ENCODE results near the gene FAM50B.

FAM50B gene

DNA sequence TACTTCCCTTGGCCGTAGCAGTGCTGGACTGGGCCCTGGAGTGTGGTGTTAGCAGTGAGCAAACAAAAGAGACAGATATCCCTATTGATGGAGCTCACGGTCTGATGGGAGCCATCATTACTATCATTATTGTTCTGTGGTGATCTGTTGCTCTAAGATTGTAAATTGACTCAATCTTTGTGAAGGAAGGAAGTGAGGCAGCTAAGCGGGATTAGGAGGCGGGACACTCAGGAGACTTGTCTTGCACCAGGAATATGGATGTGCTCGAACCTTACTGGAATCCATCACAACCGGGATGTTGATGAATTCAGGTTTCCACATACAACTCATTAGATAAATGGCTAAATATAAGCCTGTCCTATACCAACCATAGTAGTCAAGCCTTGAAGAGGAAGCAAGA is 25.5 kb upstream of the FAM50B start:
- Histone ChIP-seq H3K4me3 (ENCODE audit: low read depth, low read length) (no peak overlapping the region), H3K27ac (no peak overlapping the region)
- DNase-seq: no peak

DNA sequence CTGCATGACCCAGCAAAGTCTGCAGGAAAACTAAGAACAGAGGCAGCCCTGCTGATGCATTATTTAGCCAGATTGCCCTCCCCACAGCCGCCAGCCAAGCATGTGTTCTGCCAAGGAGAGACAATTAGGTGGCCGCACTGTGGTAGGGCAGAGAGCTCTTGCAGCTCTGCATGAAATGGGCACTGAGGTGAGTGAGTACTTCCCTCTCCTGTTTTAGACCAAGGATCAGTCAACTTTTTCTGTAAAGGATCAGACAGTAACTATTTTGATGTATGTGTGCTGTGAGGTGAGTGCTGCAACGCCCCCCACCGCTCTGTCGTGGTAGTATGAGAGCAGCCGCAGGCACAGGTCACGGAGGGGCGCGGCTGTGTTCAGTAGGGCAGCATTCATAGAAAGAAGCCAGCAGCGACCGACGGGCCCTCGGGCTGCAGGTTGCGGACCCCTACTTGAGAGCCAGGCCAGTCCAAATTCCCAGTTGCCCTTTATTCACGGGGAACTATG is 23.8 kb upstream of the FAM50B start:
- H3K36me3 ChIP-seq: no peaks in the 10 kb centered on the region
- H3K27me3 ChIP-seq (ENCODE audit: insufficient read depth, low read depth, severe bottlenecking): peaks cover 4% of the 10 kb centered on the region
- H3K9me3 ChIP-seq (ENCODE audit: severe bottlenecking): no peaks in the 10 kb centered on the region
- TF ChIP-seq, protein P1, sequence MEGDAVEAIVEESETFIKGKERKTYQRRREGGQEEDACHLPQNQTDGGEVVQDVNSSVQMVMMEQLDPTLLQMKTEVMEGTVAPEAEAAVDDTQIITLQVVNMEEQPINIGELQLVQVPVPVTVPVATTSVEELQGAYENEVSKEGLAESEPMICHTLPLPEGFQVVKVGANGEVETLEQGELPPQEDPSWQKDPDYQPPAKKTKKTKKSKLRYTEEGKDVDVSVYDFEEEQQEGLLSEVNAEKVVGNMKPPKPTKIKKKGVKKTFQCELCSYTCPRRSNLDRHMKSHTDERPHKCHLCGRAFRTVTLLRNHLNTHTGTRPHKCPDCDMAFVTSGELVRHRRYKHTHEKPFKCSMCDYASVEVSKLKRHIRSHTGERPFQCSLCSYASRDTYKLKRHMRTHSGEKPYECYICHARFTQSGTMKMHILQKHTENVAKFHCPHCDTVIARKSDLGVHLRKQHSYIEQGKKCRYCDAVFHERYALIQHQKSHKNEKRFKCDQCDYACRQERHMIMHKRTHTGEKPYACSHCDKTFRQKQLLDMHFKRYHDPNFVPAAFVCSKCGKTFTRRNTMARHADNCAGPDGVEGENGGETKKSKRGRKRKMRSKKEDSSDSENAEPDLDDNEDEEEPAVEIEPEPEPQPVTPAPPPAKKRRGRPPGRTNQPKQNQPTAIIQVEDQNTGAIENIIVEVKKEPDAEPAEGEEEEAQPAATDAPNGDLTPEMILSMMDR (IDR thresholded peaks at IDR 0.05; ENCODE audit: low read depth, low read length): no peak
- no peak overlapping the region for H3K4me3 ChIP-seq (ENCODE audit: low read depth, low read length)
- no peak overlapping the region for H3K27ac ChIP-seq
- DNase-seq: no peak

More for the DNA sequence above, 25.5 kb upstream of the FAM50B start:
- H3K36me3 ChIP-seq: no peaks in the 10 kb centered on the region
- no peaks in the 10 kb centered on the region for H3K9me3 ChIP-seq (ENCODE audit: severe bottlenecking)
- peaks cover 4% of the 10 kb centered on the region for H3K27me3 ChIP-seq (ENCODE audit: insufficient read depth, low read depth, severe bottlenecking)
- TF ChIP-seq, protein P1 (IDR thresholded peaks at IDR 0.05; ENCODE audit: low read depth, low read length): no peak

DNA sequence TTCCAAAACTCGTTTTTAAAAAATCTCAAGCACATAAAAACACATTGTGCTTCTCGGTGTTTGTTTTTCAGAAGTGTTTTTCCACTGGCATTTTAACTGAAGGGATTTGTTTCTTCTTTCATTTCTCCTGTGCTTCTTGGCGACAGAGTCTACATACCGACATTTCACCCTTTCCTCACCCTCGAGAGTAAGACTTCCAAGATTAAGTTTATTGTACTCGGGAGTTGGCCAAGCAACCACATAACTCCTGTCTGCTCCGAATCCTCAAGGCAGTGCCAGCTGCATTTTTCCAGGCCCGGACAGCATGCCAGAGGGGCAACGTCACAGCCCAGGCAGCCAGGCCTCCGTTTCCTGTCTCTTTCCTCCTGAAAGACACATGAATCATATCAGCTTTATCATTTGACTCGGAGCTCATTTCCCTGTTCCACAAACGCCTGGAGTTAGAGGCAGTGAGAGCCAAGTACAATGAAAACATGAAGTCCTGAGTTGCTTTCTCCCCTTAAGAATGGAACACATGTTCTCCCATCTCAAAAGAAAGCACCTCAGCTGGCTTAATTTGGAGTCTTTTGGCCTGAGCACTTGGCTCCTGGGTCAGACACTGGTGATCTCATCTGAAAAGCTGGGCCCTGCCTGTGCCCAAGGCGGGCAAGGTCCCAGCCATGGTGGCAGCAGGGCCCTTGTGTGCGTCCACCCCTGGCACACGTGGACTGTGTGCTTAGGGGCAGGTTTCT is 23.2 kb upstream of the FAM50B start:
- Histone ChIP-seq H3K27ac (no peak overlapping the region), H3K36me3 (no peaks in the 10 kb centered on the region), H3K27me3 (ENCODE audit: insufficient read depth, low read depth, severe bottlenecking) (peaks cover 4% of the 10 kb centered on the region), H3K9me3 (ENCODE audit: severe bottlenecking) (no peaks in the 10 kb centered on the region), H3K4me3 (ENCODE audit: low read depth, low read length) (no peak overlapping the region)
- DNase-seq: no peak
- TF ChIP-seq, protein P1 (IDR thresholded peaks at IDR 0.05; ENCODE audit: low read depth, low read length): no peak

DNA sequence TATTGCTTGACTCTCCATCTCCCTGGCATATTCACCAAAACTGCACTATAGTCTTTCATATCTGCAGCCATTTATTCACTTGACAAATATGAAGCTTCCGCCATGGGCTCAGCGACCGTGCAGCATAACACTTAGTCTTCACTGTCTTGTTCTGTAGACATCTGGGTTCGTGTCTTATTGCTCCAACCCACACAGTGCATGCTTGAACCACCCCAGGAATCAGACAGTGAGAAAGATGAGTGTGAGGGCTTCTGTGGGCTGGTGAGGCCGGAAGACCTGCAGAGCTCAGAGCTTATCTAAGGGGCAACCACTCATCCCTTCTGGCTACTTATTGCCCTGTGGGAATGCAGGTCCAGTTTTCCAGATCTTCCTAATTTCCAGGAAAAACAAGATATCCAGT is 19.9 kb upstream of the FAM50B start:
- no peak overlapping the region for H3K4me3 ChIP-seq (ENCODE audit: low read depth, low read length)
- no peaks in the 10 kb centered on the region for H3K9me3 ChIP-seq (ENCODE audit: severe bottlenecking)
- DNase-seq: no peak
- TF ChIP-seq, protein P1 (IDR thresholded peaks at IDR 0.05; ENCODE audit: low read depth, low read length): no peak
- H3K27ac ChIP-seq: no peak overlapping the region
- H3K27me3 ChIP-seq (ENCODE audit: insufficient read depth, low read depth, severe bottlenecking): peaks cover 4% of the 10 kb centered on the region
- H3K36me3 ChIP-seq: no peaks in the 10 kb centered on the region

DNA sequence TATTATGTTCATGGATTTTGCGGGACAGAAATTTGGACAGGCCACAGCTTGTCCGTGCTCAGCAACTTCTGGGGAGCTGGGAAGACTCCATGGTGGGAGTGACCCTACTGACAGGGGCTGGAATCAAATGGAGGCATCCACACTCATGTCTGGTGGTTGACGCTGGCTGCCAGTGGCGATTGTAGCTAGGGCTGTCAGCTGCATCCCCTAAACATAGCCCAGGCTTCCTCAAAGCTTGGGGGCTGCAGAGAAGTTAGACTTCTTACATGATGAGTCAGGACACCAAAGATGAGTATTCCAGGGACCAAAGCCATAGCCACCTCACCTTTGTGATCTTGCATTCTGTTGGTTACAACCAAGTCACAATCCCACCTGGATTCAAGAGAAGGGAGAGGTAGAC is 18.4 kb upstream of the FAM50B start:
- no peaks in the 10 kb centered on the region for H3K36me3 ChIP-seq
- TF ChIP-seq, protein P1 (IDR thresholded peaks at IDR 0.05; ENCODE audit: low read depth, low read length): no peak
- DNase-seq: no peak
- peaks cover 4% of the 10 kb centered on the region for H3K27me3 ChIP-seq (ENCODE audit: insufficient read depth, low read depth, severe bottlenecking)
- no peak overlapping the region for H3K4me3 ChIP-seq (ENCODE audit: low read depth, low read length)
- no peaks in the 10 kb centered on the region for H3K9me3 ChIP-seq (ENCODE audit: severe bottlenecking)
- no peak overlapping the region for H3K27ac ChIP-seq

Data from WERI-Rb-1 (cell line).